C4-2B (cell line): Measurements from ENCODE around the gene UXT.

Source experiments
- H3K27ac ChIP-seq: fragments of 450-650 bp; 2 replicates; pipeline ENCODE4 v1.5.1; 2017
- CTCF ChIP-seq: fragments of 450-650 bp; conservative IDR thresholded peaks from 2 replicates; pipeline ENCODE4 v1.5.1; 2017; ENCODE audit warnings: mild to moderate bottlenecking
- ZFX ChIP-seq: fragments of 450-650 bp; IDR thresholded peaks from 2 replicates; pipeline ENCODE4 v1.6.1; 2017

UXT gene

GRCh38 chrX:47633689-47634590, 25.0 kb downstream of the UXT start:
- TF ChIP-seq ZFX (no peak), CTCF (no peak)
- no peak overlapping the region for H3K27ac ChIP-seq

GRCh38 chrX:47632666-47633065, 26.3 kb downstream of the UXT start:
- H3K27ac ChIP-seq, result no peak overlapping the region

GRCh38 chrX:47631676-47632075, 27.3 kb downstream of the UXT start:
- no peak overlapping the region for H3K27ac ChIP-seq
- TF ChIP-seq CTCF (no peak), ZFX (no peak)

More at GRCh38 chrX:47632666-47633065, 26.3 kb downstream of the UXT start:
- TF ChIP-seq ZFX (no peak), CTCF (no peak)

- TF ChIP-seq ZFX (no peak), CTCF (no peak)
- H3K27ac ChIP-seq, result no peak within 1 kb of the TSS
These were observed 29.4 kb downstream of the UXT start, which contains the start of gene CFP for GRCh38 chrX:47629419-47630200. TSS of gene CFP (minus strand) at chrX:47629930. CDS start at chrX:47629844, 86 bp downstream.

GRCh38 chrX:47628982-47629381, 30.0 kb downstream of the UXT start:
- TF ChIP-seq ZFX, result no peak
- TF ChIP-seq CTCF, result no peak
- H3K27ac ChIP-seq, result no peak overlapping the region

GRCh38 chrX:47625365-47625764, 33.6 kb downstream of the UXT start:
- no peak for TF ChIP-seq CTCF
- no peak for TF ChIP-seq ZFX
- no peak overlapping the region for H3K27ac ChIP-seq

- H3K27ac ChIP-seq, result no peak overlapping the region
- TF ChIP-seq ZFX (no peak), CTCF (no peak)
These were observed 35.4 kb downstream of the UXT start for GRCh38 chrX:47623540-47624027.
